Stimulated activated naive B cell treated with anti-CD40 and anti-IgM and Interleukin-4, amounts not matched to agents 10 μg/mL and 1 μg/mL and 100 μg/mL, for 72 hours (primary cell): Measurements from ENCODE around the gene CD93.

ENCODE experiments used
- ATAC-seq, 2 donors: fragments of 150-1000 bp; cut with Tn5 transposase; replicated peaks; 2 replicates each; pipeline ENCODE4 v1.10.0; 2021; ENCODE audit warnings: moderate library complexity in 1 of 2
- DNase-seq: peaks from one replicate; pipeline ENCODE4 v3.0.0; 2021
- H3K27ac Mint-ChIP-seq: one replicate; pipeline ENCODE4 v1.8.0; 2022; ENCODE audit warnings: mild to moderate bottlenecking, mixed read lengths
- H3K27me3 Mint-ChIP-seq, 2 donors: one replicate each; pipeline ENCODE4 v1.8.0; 2022; ENCODE audit warnings: mixed read lengths in 2 of 2
- H3K36me3 Mint-ChIP-seq, 2 donors: one replicate each; pipeline ENCODE4 v1.8.0; 2022; ENCODE audit warnings: mixed read lengths in 2 of 2, mild to moderate bottlenecking in 1 of 2
- H3K4me1 Mint-ChIP-seq, 2 donors: one replicate each; pipeline ENCODE4 v1.8.0; 2022; ENCODE audit warnings: mixed read lengths in 2 of 2, mild to moderate bottlenecking in 1 of 2
- H3K4me3 Mint-ChIP-seq, 2 donors: one replicate each; pipeline ENCODE4 v1.8.0; 2022; ENCODE audit warnings: mild to moderate bottlenecking in 2 of 2, mixed read lengths in 2 of 2, moderate library complexity in 1 of 2
- H3K9me3 Mint-ChIP-seq, 2 donors: one replicate each; pipeline ENCODE4 v1.8.0; 2022; ENCODE audit warnings: mixed read lengths in 2 of 2, mild to moderate bottlenecking in 1 of 2

The CD93 gene

GRCh38 chr20:23059846-23060245, 26.3 kb downstream of the CD93 start:
- DNase-seq: no peak
- no peak overlapping the region for H3K4me3 Mint-ChIP-seq
- ATAC-seq: no peak
- no peaks in the 10 kb centered on the region for H3K27me3 Mint-ChIP-seq
- no peaks in the 10 kb centered on the region for H3K4me1 Mint-ChIP-seq
- H3K9me3 Mint-ChIP-seq: peaks cover 0 to 3% of the 10 kb centered on the region in 2 donors
- H3K36me3 Mint-ChIP-seq: no peaks in the 10 kb centered on the region
- H3K27ac Mint-ChIP-seq: no peak overlapping the region

GRCh38 chr20:23059001-23059400, 27.1 kb downstream of the CD93 start:
- no peak overlapping the region for H3K27ac Mint-ChIP-seq
- ATAC-seq (no peak), DNase-seq (no peak)
- no peaks in the 10 kb centered on the region for H3K36me3 Mint-ChIP-seq
- H3K27me3 Mint-ChIP-seq: no peaks in the 10 kb centered on the region
- no peak overlapping the region for H3K4me3 Mint-ChIP-seq
- H3K4me1 Mint-ChIP-seq: no peaks in the 10 kb centered on the region
- H3K9me3 Mint-ChIP-seq: peaks cover 0 to 3% of the 10 kb centered on the region in 2 donors

- H3K4me1 Mint-ChIP-seq: no peaks in the 10 kb centered on the region
- H3K27ac Mint-ChIP-seq: no peak overlapping the region
- no peak overlapping the region for H3K4me3 Mint-ChIP-seq
- H3K27me3 Mint-ChIP-seq: peaks cover 2 to 4% of the 10 kb centered on the region in 2 donors
- DNase-seq (no peak), ATAC-seq (no peak)
- H3K9me3 Mint-ChIP-seq: peaks cover 0 to 3% of the 10 kb centered on the region in 2 donors
- H3K36me3 Mint-ChIP-seq: no peaks in the 10 kb centered on the region
These were observed 27.9 kb downstream of the CD93 start for GRCh38 chr20:23058240-23058639.

- no peak for ATAC-seq
These were observed 33.2 kb downstream of the CD93 start for GRCh38 chr20:23052904-23053303.

GRCh38 chr20:23050847-23051627, 35.1 kb downstream of the CD93 start:
- H3K4me1 Mint-ChIP-seq: peaks cover 6 to 27% of the 10 kb centered on the region in 2 donors
- peaks cover 50 to 59% of the 10 kb centered on the region in 2 donors for H3K27me3 Mint-ChIP-seq
- DNase-seq (peak; percentile 6), ATAC-seq (peak; percentile 35 to 38)
- H3K9me3 Mint-ChIP-seq: no peaks in the 10 kb centered on the region
- no peaks in the 10 kb centered on the region for H3K36me3 Mint-ChIP-seq
- H3K27ac Mint-ChIP-seq: peak overlapping the region; percentile 37
- peak overlapping the region in 1 of 2 donors; percentile 35 for H3K4me3 Mint-ChIP-seq

More at GRCh38 chr20:23052904-23053303, 33.2 kb downstream of the CD93 start:
- no peak overlapping the region for H3K4me3 Mint-ChIP-seq
- peaks cover 38 to 46% of the 10 kb centered on the region in 2 donors for H3K27me3 Mint-ChIP-seq
- H3K36me3 Mint-ChIP-seq: no peaks in the 10 kb centered on the region
- no peak for DNase-seq
- no peak overlapping the region for H3K27ac Mint-ChIP-seq
- peaks cover 0 to 3% of the 10 kb centered on the region in 2 donors for H3K9me3 Mint-ChIP-seq
- peaks cover 3 to 21% of the 10 kb centered on the region in 2 donors for H3K4me1 Mint-ChIP-seq

- peak overlapping the region; percentile 58 to 65 for H3K4me3 Mint-ChIP-seq
- DNase-seq (no peak), ATAC-seq (no peak)
- H3K27ac Mint-ChIP-seq: peak overlapping the region; percentile 57
- H3K27me3 Mint-ChIP-seq: peaks cover 52 to 62% of the 10 kb centered on the region in 2 donors
- H3K36me3 Mint-ChIP-seq: no peaks in the 10 kb centered on the region
- peaks cover 6 to 27% of the 10 kb centered on the region in 2 donors for H3K4me1 Mint-ChIP-seq
- H3K9me3 Mint-ChIP-seq: no peaks in the 10 kb centered on the region
These were observed 35.9 kb downstream of the CD93 start for GRCh38 chr20:23050076-23050838.

- DNase-seq: no peak
- Mint-ChIP-seq H3K9me3 (no peaks in the 10 kb centered on the region), H3K36me3 (no peaks in the 10 kb centered on the region), H3K4me1 (peaks cover 6 to 27% of the 10 kb centered on the region in 2 donors), H3K27ac (peak within 1 kb of the TSS; percentile 57), H3K4me3 (peak within 1 kb of the TSS; percentile 58 to 65), H3K27me3 (peaks cover 57 to 68% of the 10 kb centered on the region in 2 donors)
- ATAC-seq: peak; percentile 23 to 26
These were observed 36.7 kb downstream of the CD93 start, which contains the start of gene THBD for GRCh38 chr20:23049201-23050075. THBD (minus strand) TSS chr20:23049672; CDS start chr20:23049504, 168 bp downstream.

- no peaks in the 10 kb centered on the region for H3K36me3 Mint-ChIP-seq
These were observed 37.6 kb downstream of the CD93 start for GRCh38 chr20:23048283-23049200.

GRCh38 chr20:23047738-23048214, 38.3 kb downstream of the CD93 start:
- no peak for ATAC-seq
- no peaks in the 10 kb centered on the region for H3K9me3 Mint-ChIP-seq
- H3K27ac Mint-ChIP-seq: peak overlapping the region; percentile 59
- no peak for DNase-seq
- no peaks in the 10 kb centered on the region for H3K36me3 Mint-ChIP-seq
- peaks cover 6 to 27% of the 10 kb centered on the region in 2 donors for H3K4me1 Mint-ChIP-seq
- H3K4me3 Mint-ChIP-seq: peak overlapping the region; percentile 25 to 46
- H3K27me3 Mint-ChIP-seq: peaks cover 62 to 73% of the 10 kb centered on the region in 2 donors

More at GRCh38 chr20:23048283-23049200, 37.6 kb downstream of the CD93 start:
- H3K9me3 Mint-ChIP-seq: no peaks in the 10 kb centered on the region
- peaks cover 6 to 27% of the 10 kb centered on the region in 2 donors for H3K4me1 Mint-ChIP-seq
- ATAC-seq (peak; percentile 51 to 54), DNase-seq (peak; percentile 6)
- no peak overlapping the region for H3K27ac Mint-ChIP-seq
- H3K4me3 Mint-ChIP-seq: peak overlapping the region; percentile 40 to 65
- H3K27me3 Mint-ChIP-seq: peaks cover 64 to 74% of the 10 kb centered on the region in 2 donors

- ATAC-seq: no peak
- Mint-ChIP-seq H3K27ac (peak overlapping the region; percentile 76), H3K4me3 (peak overlapping the region; percentile 17 to 46), H3K27me3 (peaks cover 56 to 67% of the 10 kb centered on the region in 2 donors), H3K9me3 (no peaks in the 10 kb centered on the region), H3K4me1 (peaks cover 6 to 27% of the 10 kb centered on the region in 2 donors), H3K36me3 (no peaks in the 10 kb centered on the region)
- no peak for DNase-seq
These were observed 39.0 kb downstream of the CD93 start for GRCh38 chr20:23047001-23047737.

- Mint-ChIP-seq H3K4me3 (no peak overlapping the region), H3K36me3 (no peaks in the 10 kb centered on the region), H3K4me1 (peaks cover 6 to 26% of the 10 kb centered on the region in 2 donors), H3K27ac (no peak overlapping the region), H3K9me3 (no peaks in the 10 kb centered on the region), H3K27me3 (peaks cover 52 to 62% of the 10 kb centered on the region in 2 donors)
- DNase-seq (no peak), ATAC-seq (no peak)
These were observed 39.7 kb downstream of the CD93 start for GRCh38 chr20:23046431-23046830.

GRCh38 chr20:23043376-23043775, 42.7 kb downstream of the CD93 start:
- Mint-ChIP-seq H3K27ac (no peak overlapping the region), H3K4me3 (no peak overlapping the region), H3K27me3 (peaks cover 36 to 51% of the 10 kb centered on the region in 2 donors), H3K36me3 (no peaks in the 10 kb centered on the region), H3K9me3 (no peaks in the 10 kb centered on the region), H3K4me1 (peaks cover 4 to 8% of the 10 kb centered on the region in 2 donors)
- DNase-seq: no peak
- no peak for ATAC-seq
